Chondrocyte (in vitro differentiated cells): ENCODE measurements around the gene HDGFL1. TPM values are rescaled to one million over a fixed set of nuclear protein-coding genes. Genes with fewer than 3 reads are reported as not detected.

ENCODE experiments used
- DNase-seq: peaks from one replicate; pipeline ENCODE4 v3.0.0; 2021; ENCODE audit warnings: mixed read lengths, low spot score
- H3K27ac Mint-ChIP-seq: one replicate; pipeline ENCODE4 v1.8.0; 2021; ENCODE audit warnings: mild to moderate bottlenecking, moderate library complexity, mixed read lengths; ENCODE audit not compliant: unreplicated experiment
- H3K27me3 Mint-ChIP-seq: 2 replicates; pipeline ENCODE4 v1.8.0; 2021; ENCODE audit warnings: low read depth, mixed read lengths
- H3K36me3 Mint-ChIP-seq: 2 replicates; pipeline ENCODE4 v1.8.0; 2021; ENCODE audit warnings: low read depth, mixed read lengths
- H3K4me1 Mint-ChIP-seq: 2 replicates; pipeline ENCODE4 v1.8.0; 2021; ENCODE audit warnings: low read depth, mild to moderate bottlenecking, mixed read lengths
- H3K4me3 Mint-ChIP-seq: one replicate; pipeline ENCODE4 v1.8.0; 2021; ENCODE audit warnings: mild to moderate bottlenecking, moderate library complexity, mixed read lengths; ENCODE audit not compliant: unreplicated experiment
- H3K9me3 Mint-ChIP-seq: 2 replicates; pipeline ENCODE4 v1.8.0; 2021; ENCODE audit warnings: low read depth, mixed read lengths
- CTCF ChIP-seq: fragments of 200-600 bp; sonication (generic); IDR thresholded peaks from 2 replicates; pipeline ENCODE4 v1.5.0; 2021; ENCODE audit warnings: antibody characterized with exemption, mild to moderate bottlenecking, moderate library complexity
- total RNA-seq: library from RNA; stranded (reverse); gene quantifications from 3 replicates; pipeline ENCODE4 v1.2.1, GENCODE V29; 2021

HDGFL1 gene
- total RNA-seq, 1 donor from 2014 or later: not detected

GRCh38 chr6:22536122-22536521, 33.2 kb upstream of the HDGFL1 start:
- TF ChIP-seq CTCF: no peak
- DNase-seq: no peak
- Mint-ChIP-seq H3K4me1 (no peaks in the 10 kb centered on the region), H3K36me3 (peaks cover 2% of the 10 kb centered on the region), H3K9me3 (peaks cover 6% of the 10 kb centered on the region), H3K27ac (no peak overlapping the region), H3K27me3 (no peaks in the 10 kb centered on the region), H3K4me3 (no peak overlapping the region)

- Mint-ChIP-seq H3K9me3 (peaks cover 9% of the 10 kb centered on the region), H3K4me3 (no peak overlapping the region), H3K27me3 (no peaks in the 10 kb centered on the region), H3K27ac (no peak overlapping the region), H3K36me3 (no peaks in the 10 kb centered on the region), H3K4me1 (no peaks in the 10 kb centered on the region)
- TF ChIP-seq CTCF: no peak
- no peak for DNase-seq
These were observed 24.9 kb upstream of the HDGFL1 start for GRCh38 chr6:22544476-22544875.

GRCh38 chr6:22545051-22545450, 24.3 kb upstream of the HDGFL1 start:
- H3K36me3 Mint-ChIP-seq: no peaks in the 10 kb centered on the region

GRCh38 chr6:22546236-22546635, 23.1 kb upstream of the HDGFL1 start:
- H3K36me3 Mint-ChIP-seq: no peaks in the 10 kb centered on the region
- H3K27me3 Mint-ChIP-seq: no peaks in the 10 kb centered on the region
- H3K27ac Mint-ChIP-seq: no peak overlapping the region
- TF ChIP-seq CTCF: no peak
- H3K4me3 Mint-ChIP-seq: no peak overlapping the region
- no peak for DNase-seq
- H3K9me3 Mint-ChIP-seq: peaks cover 9% of the 10 kb centered on the region
- H3K4me1 Mint-ChIP-seq: peaks cover 15% of the 10 kb centered on the region

More at GRCh38 chr6:22545051-22545450, 24.3 kb upstream of the HDGFL1 start:
- Mint-ChIP-seq H3K4me1 (peaks cover 3% of the 10 kb centered on the region), H3K9me3 (peaks cover 9% of the 10 kb centered on the region), H3K27ac (no peak overlapping the region), H3K4me3 (no peak overlapping the region), H3K27me3 (no peaks in the 10 kb centered on the region)
- no peak for DNase-seq
- no peak for TF ChIP-seq CTCF

GRCh38 chr6:22550971-22551670, 18.2 kb upstream of the HDGFL1 start:
- DNase-seq: no peak
- Mint-ChIP-seq H3K27ac (peak overlapping the region; percentile 34), H3K4me3 (no peak overlapping the region), H3K36me3 (no peaks in the 10 kb centered on the region), H3K9me3 (no peaks in the 10 kb centered on the region), H3K4me1 (peaks cover 28% of the 10 kb centered on the region), H3K27me3 (no peaks in the 10 kb centered on the region)
- TF ChIP-seq CTCF: no peak
